ENCODE measurements around the gene ZFP36.

The ZFP36 gene

GRCh38 chr19:39379865-39380396, 26.7 kb upstream of the ZFP36 start:
- no peaks in the 10 kb centered on the region for H3K9me3 ChIP-seq (ENCODE audit: low read length)
- no peak overlapping the region for H3K4me2 ChIP-seq (ENCODE audit: low read length)
- H3K27me3 ChIP-seq (ENCODE audit: insufficient read depth, low read length): no peaks in the 10 kb centered on the region
- peaks cover 86% of the 10 kb centered on the region for H3K36me3 ChIP-seq (ENCODE audit: insufficient read depth, low read length)
- no peak overlapping the region for H3K9ac ChIP-seq (ENCODE audit: low read length)
- no peaks in the 10 kb centered on the region for H3F3A ChIP-seq (ENCODE audit: insufficient read depth, low read length)
- no peaks in the 10 kb centered on the region for H3K79me2 ChIP-seq (ENCODE audit: insufficient read depth, low read length)
- H4K20me1 ChIP-seq (ENCODE audit: insufficient read depth, low read length): no peaks in the 10 kb centered on the region
- TF ChIP-seq EZH2 (IDR thresholded peaks at IDR 0.05; ENCODE audit: borderline replicate concordance, low read length) (no peak), CTCF (IDR thresholded peaks at IDR 0.05; ENCODE audit: low read length) (no peak)
- H3K9me2 ChIP-seq (ENCODE audit: low read depth, low read length): no peaks in the 10 kb centered on the region
- H3K4me1 ChIP-seq (ENCODE audit: insufficient read depth, low read length, severe bottlenecking): no peaks in the 10 kb centered on the region
- no peak overlapping the region for H3K27ac ChIP-seq (ENCODE audit: low read depth, low read length, poor library complexity, severe bottlenecking)
- no peak overlapping the region for H3K4me3 ChIP-seq (ENCODE audit: low read depth, low read length, poor library complexity, severe bottlenecking)
- H2AFZ ChIP-seq (ENCODE audit: low read length): no peak overlapping the region

GRCh38 chr19:39380521-39381502, 25.8 kb upstream of the ZFP36 start:
- Histone ChIP-seq H4K20me1 (ENCODE audit: insufficient read depth, low read length) (no peaks in the 10 kb centered on the region), H3K4me3 (ENCODE audit: low read depth, low read length, poor library complexity, severe bottlenecking) (no peak overlapping the region), H3K4me2 (ENCODE audit: low read length) (no peak overlapping the region), H3K9me2 (ENCODE audit: low read depth, low read length) (no peaks in the 10 kb centered on the region), H3K9ac (ENCODE audit: low read length) (no peak overlapping the region), H3K4me1 (ENCODE audit: insufficient read depth, low read length, severe bottlenecking) (no peaks in the 10 kb centered on the region), H3K27me3 (ENCODE audit: insufficient read depth, low read length) (no peaks in the 10 kb centered on the region), H3F3A (ENCODE audit: insufficient read depth, low read length) (no peaks in the 10 kb centered on the region), H3K27ac (ENCODE audit: low read depth, low read length, poor library complexity, severe bottlenecking) (no peak overlapping the region), H2AFZ (ENCODE audit: low read length) (no peak overlapping the region), H3K79me2 (ENCODE audit: insufficient read depth, low read length) (no peaks in the 10 kb centered on the region), H3K9me3 (ENCODE audit: low read length) (no peaks in the 10 kb centered on the region), H3K36me3 (ENCODE audit: insufficient read depth, low read length) (peaks cover 87% of the 10 kb centered on the region)
- TF ChIP-seq EZH2 (IDR thresholded peaks at IDR 0.05; ENCODE audit: borderline replicate concordance, low read length) (no peak), CTCF (IDR thresholded peaks at IDR 0.05; ENCODE audit: low read length) (no peak)

- no peak overlapping the region for H3K9ac ChIP-seq (ENCODE audit: low read length)
- no peak overlapping the region for H3K27ac ChIP-seq (ENCODE audit: low read depth, low read length, poor library complexity, severe bottlenecking)
- H3K27me3 ChIP-seq (ENCODE audit: insufficient read depth, low read length): no peaks in the 10 kb centered on the region
- H3K4me1 ChIP-seq (ENCODE audit: insufficient read depth, low read length, severe bottlenecking): no peaks in the 10 kb centered on the region
- no peak overlapping the region for H3K4me2 ChIP-seq (ENCODE audit: low read length)
- H3K79me2 ChIP-seq (ENCODE audit: insufficient read depth, low read length): no peaks in the 10 kb centered on the region
- H3K4me3 ChIP-seq (ENCODE audit: low read depth, low read length, poor library complexity, severe bottlenecking): no peak overlapping the region
- TF ChIP-seq EZH2 (IDR thresholded peaks at IDR 0.05; ENCODE audit: borderline replicate concordance, low read length): no peak
- no peak for TF ChIP-seq CTCF (IDR thresholded peaks at IDR 0.05; ENCODE audit: low read length)
- peaks cover 87% of the 10 kb centered on the region for H3K36me3 ChIP-seq (ENCODE audit: insufficient read depth, low read length)
- H3K9me2 ChIP-seq (ENCODE audit: low read depth, low read length): no peaks in the 10 kb centered on the region
- H3F3A ChIP-seq (ENCODE audit: insufficient read depth, low read length): no peaks in the 10 kb centered on the region
- H3K9me3 ChIP-seq (ENCODE audit: low read length): no peaks in the 10 kb centered on the region
- H4K20me1 ChIP-seq (ENCODE audit: insufficient read depth, low read length): no peaks in the 10 kb centered on the region
- H2AFZ ChIP-seq (ENCODE audit: low read length): no peak overlapping the region
Measured at GRCh38 chr19:39381910-39382611, 24.6 kb upstream of the ZFP36 start.
